DND-41 (cell line): ENCODE results near the gene DOCK3.
"Not testable (repeated sequence)": the region's sequence is repeated elsewhere in the genome, so short reads cannot be mapped to it uniquely, and the experiment has no call there.

Experiments used
- ATAC-seq: fragments of 200-7000 bp; cut with Tn5 transposase; 3 replicates; pipeline ENCODE4 v1.9.1; 2021; ENCODE audit warnings: low read depth; ENCODE audit not compliant: insufficient read depth
- DNase-seq: peaks from one replicate; pipeline ENCODE4 v3.0.0-alpha.2; 2020
- H2AFZ ChIP-seq: 2 replicates; pipeline ENCODE4 v1.6.0; 2012; ENCODE audit warnings: low read depth, low read length
- H3K27ac ChIP-seq: 2 replicates; pipeline ENCODE4 v1.5.1; 2012; ENCODE audit warnings: low read length, inconsistent platforms
- H3K27me3 ChIP-seq: fragments of 200-600 bp; sonication (generic); 2 replicates; pipeline ENCODE4 v1.6.0; 2012; ENCODE audit warnings: low read length, mild to moderate bottlenecking, inconsistent platforms; ENCODE audit not compliant: insufficient read depth, poor library complexity
- H3K36me3 ChIP-seq: 2 replicates; pipeline ENCODE4 v1.5.1; 2012; ENCODE audit warnings: low read length, inconsistent platforms; ENCODE audit not compliant: insufficient read depth
- H3K4me1 ChIP-seq: 2 replicates; pipeline ENCODE4 v1.5.1; 2012; ENCODE audit warnings: mild to moderate bottlenecking, low read length; ENCODE audit not compliant: insufficient read depth
- H3K4me2 ChIP-seq: 2 replicates; pipeline ENCODE4 v1.6.0; 2012; ENCODE audit warnings: mild to moderate bottlenecking, moderate library complexity, low read length, inconsistent platforms; ENCODE audit not compliant: insufficient read depth
- H3K4me3 ChIP-seq, 2 experiments: fragments of 200-600 bp in 1 of 2; shearing (Covaris generic) in 1 of 2; 2 replicates each; pipeline ENCODE4 v1.5.1; 2012 to 2016; ENCODE audit warnings: inconsistent platforms in 2 of 2, low read length in 2 of 2, mild to moderate bottlenecking in 2 of 2, low read depth in 1 of 2, moderate library complexity in 1 of 2
- H3K79me2 ChIP-seq: 2 replicates; pipeline ENCODE4 v1.6.0; 2012; ENCODE audit warnings: low read length, inconsistent platforms; ENCODE audit not compliant: insufficient read depth
- H3K9ac ChIP-seq: 2 replicates; pipeline ENCODE4 v1.6.0; 2012; ENCODE audit warnings: low read depth, mild to moderate bottlenecking, inconsistent platforms, low read length, moderate library complexity
- H3K9me3 ChIP-seq: 2 replicates; pipeline ENCODE4 v1.5.1; 2012; ENCODE audit warnings: low read length, moderate library complexity, mild to moderate bottlenecking, inconsistent platforms; ENCODE audit not compliant: insufficient read depth, severe bottlenecking
- H4K20me1 ChIP-seq: 2 replicates; pipeline ENCODE4 v1.6.0; 2012; ENCODE audit warnings: low read length; ENCODE audit not compliant: insufficient read depth
- CTCF ChIP-seq: IDR thresholded peaks from 2 replicates; pipeline ENCODE4 v1.5.1; 2012; ENCODE audit warnings: borderline replicate concordance, low read length, moderate library complexity, mild to moderate bottlenecking; ENCODE audit not compliant: poor library complexity, severe bottlenecking; ENCODE audit errors: extremely low read depth
- EZH2 ChIP-seq: IDR thresholded peaks from 3 replicates; pipeline ENCODE4 v1.6.1; 2012; ENCODE audit warnings: borderline replicate concordance, low read depth, mild to moderate bottlenecking, moderate library complexity, low read length, inconsistent platforms; ENCODE audit not compliant: severe bottlenecking

Gene DOCK3

GRCh38 chr3:50777680-50778079 lies 103.0 kb downstream of the DOCK3 start:
- no peak for ATAC-seq
- Histone ChIP-seq H3K9me3 (no peaks in the 10 kb centered on the region), H4K20me1 (no peaks in the 10 kb centered on the region), H2AFZ (no peak overlapping the region), H3K4me3 (no peak overlapping the region), H3K9ac (no peak overlapping the region), H3K27me3 (peaks cover 3% of the 10 kb centered on the region), H3K36me3 (no peaks in the 10 kb centered on the region), H3K79me2 (no peaks in the 10 kb centered on the region), H3K27ac (no peak overlapping the region), H3K4me2 (no peak overlapping the region), H3K4me1 (no peaks in the 10 kb centered on the region)
- TF ChIP-seq EZH2: no peak
- TF ChIP-seq CTCF: no peak
- no peak for DNase-seq

GRCh38 chr3:50781766-50782165 lies 107.0 kb downstream of the DOCK3 start:
- H3K27me3 ChIP-seq, H3K4me1 ChIP-seq, H3K36me3 ChIP-seq, H3K27ac ChIP-seq, H3K4me3 ChIP-seq, H3K9me3 ChIP-seq, H3K79me2 ChIP-seq, H3K4me2 ChIP-seq, H2AFZ ChIP-seq, H3K9ac ChIP-seq, DNase-seq, ATAC-seq, H4K20me1 ChIP-seq: not testable (repeated sequence)

GRCh38 chr3:50786631-50787030 lies 111.9 kb downstream of the DOCK3 start:
- Histone ChIP-seq H4K20me1 (no peaks in the 10 kb centered on the region), H3K27ac (no peak overlapping the region), H3K4me2 (no peak overlapping the region), H3K36me3 (no peaks in the 10 kb centered on the region), H3K79me2 (no peaks in the 10 kb centered on the region), H3K4me1 (no peaks in the 10 kb centered on the region), H3K4me3 (no peak overlapping the region), H2AFZ (no peak overlapping the region), H3K9ac (no peak overlapping the region), H3K9me3 (no peaks in the 10 kb centered on the region), H3K27me3 (no peaks in the 10 kb centered on the region)
- no peak for DNase-seq
- no peak for ATAC-seq
- TF ChIP-seq CTCF: no peak
- no peak for TF ChIP-seq EZH2

- not testable (repeated sequence) for H3K79me2 ChIP-seq, H3K9me3 ChIP-seq, H2AFZ ChIP-seq, H3K4me3 ChIP-seq, H3K4me2 ChIP-seq, DNase-seq, H3K27ac ChIP-seq, ATAC-seq, H3K4me1 ChIP-seq, H3K36me3 ChIP-seq, H3K9ac ChIP-seq, H3K27me3 ChIP-seq, H4K20me1 ChIP-seq
Measured at GRCh38 chr3:50790894-50791293, 116.2 kb downstream of the DOCK3 start.

GRCh38 chr3:50792568-50792967 lies 117.8 kb downstream of the DOCK3 start:
- no peak overlapping the region for H2AFZ ChIP-seq
- no peaks in the 10 kb centered on the region for H3K9me3 ChIP-seq
- no peak overlapping the region for H3K27ac ChIP-seq
- H3K9ac ChIP-seq: no peak overlapping the region
- H3K4me2 ChIP-seq: no peak overlapping the region
- H4K20me1 ChIP-seq: no peaks in the 10 kb centered on the region
- no peaks in the 10 kb centered on the region for H3K27me3 ChIP-seq
- H3K4me1 ChIP-seq: no peaks in the 10 kb centered on the region
- no peaks in the 10 kb centered on the region for H3K36me3 ChIP-seq
- ATAC-seq: no peak
- DNase-seq: no peak
- no peaks in the 10 kb centered on the region for H3K79me2 ChIP-seq
- no peak overlapping the region for H3K4me3 ChIP-seq
- TF ChIP-seq EZH2 (no peak), CTCF (no peak)

GRCh38 chr3:50803805-50804204 lies 129.1 kb downstream of the DOCK3 start:
- H3K79me2 ChIP-seq, H3K27me3 ChIP-seq, H3K27ac ChIP-seq, H3K4me2 ChIP-seq, H3K4me1 ChIP-seq, DNase-seq, H2AFZ ChIP-seq, H4K20me1 ChIP-seq, H3K36me3 ChIP-seq, ATAC-seq, H3K4me3 ChIP-seq, H3K9ac ChIP-seq: not testable (repeated sequence)
- H3K9me3 ChIP-seq: peaks cover 19% of the 10 kb centered on the region
